IPS-NIHi11 (cell line): Measurements from ENCODE around the gene SKI.

Experiments used
- DNase-seq: peaks from one replicate; pipeline ENCODE4 v3.0.0; 2012; ENCODE audit warnings: mixed read lengths, low spot score

The SKI gene

GRCh38 chr1:2229911-2230731 is 2.0 kb downstream of the SKI start:
- DNase-seq: no peak

- no peak for DNase-seq
Observed at GRCh38 chr1:2230781-2231531, 2.8 kb downstream of the SKI start.

- peak; percentile 82 for DNase-seq
Observed at GRCh38 chr1:2231532-2232254, 3.6 kb downstream of the SKI start.

GRCh38 chr1:2232255-2232915 is 4.3 kb downstream of the SKI start:
- DNase-seq: no peak

GRCh38 chr1:2232916-2233438 is 4.9 kb downstream of the SKI start:
- DNase-seq: no peak

- no peak for DNase-seq
Observed at GRCh38 chr1:2233468-2233867, 5.3 kb downstream of the SKI start.

- no peak for DNase-seq
Observed at GRCh38 chr1:2233997-2234761, 6.1 kb downstream of the SKI start.

GRCh38 chr1:2234762-2235113 is 6.6 kb downstream of the SKI start:
- DNase-seq: no peak

GRCh38 chr1:2235300-2235998 is 7.3 kb downstream of the SKI start:
- DNase-seq: no peak

GRCh38 chr1:2236695-2237677 is 8.9 kb downstream of the SKI start:
- DNase-seq: no peak

GRCh38 chr1:2237773-2238172 is 9.7 kb downstream of the SKI start:
- no peak for DNase-seq

GRCh38 chr1:2238361-2239012 is 10.4 kb downstream of the SKI start:
- no peak for DNase-seq

- no peak for DNase-seq
Observed at GRCh38 chr1:2239013-2239370, 10.9 kb downstream of the SKI start.

- DNase-seq: no peak
Observed at GRCh38 chr1:2239384-2239985, 11.4 kb downstream of the SKI start.

- DNase-seq: no peak
Observed at GRCh38 chr1:2240270-2241156, 12.4 kb downstream of the SKI start.

GRCh38 chr1:2241820-2242219 is 13.7 kb downstream of the SKI start:
- DNase-seq: no peak
